Stomach (tissue), 4 donors: ENCODE data around the gene EFCAB5.

ENCODE experiments used
- CTCF ChIP-seq, 7 experiments: fragments of 450-650 bp in 4 of 7; fragments of 200-600 bp in 3 of 7; sonication (generic) in 3 of 7; IDR thresholded peaks; one replicate each; pipeline ENCODE4 v1.5.1; 2016 to 2019; ENCODE audit warnings: antibody characterized with exemption in 7 of 7, control low read depth in 2 of 7, mild to moderate bottlenecking in 1 of 7
- EP300 ChIP-seq: sonication (generic); formaldehyde crosslinking; IDR thresholded peaks from one replicate; pipeline ENCODE4 v1.6.1; 2017; ENCODE audit warnings: antibody characterized with exemption

GRCh38 chr17:29909236-29910003 lies 32.0 kb upstream of the EFCAB5 start:
- no peak for TF ChIP-seq CTCF (IDR thresholded peaks at IDR 0.05)
- no peak for TF ChIP-seq EP300
